ENCODE measurements around the gene SFXN5.

GRCh38 chr2:73088703-73089102 lies 17.2 kb upstream of the SFXN5 start:
- TF ChIP-seq, protein P1, sequence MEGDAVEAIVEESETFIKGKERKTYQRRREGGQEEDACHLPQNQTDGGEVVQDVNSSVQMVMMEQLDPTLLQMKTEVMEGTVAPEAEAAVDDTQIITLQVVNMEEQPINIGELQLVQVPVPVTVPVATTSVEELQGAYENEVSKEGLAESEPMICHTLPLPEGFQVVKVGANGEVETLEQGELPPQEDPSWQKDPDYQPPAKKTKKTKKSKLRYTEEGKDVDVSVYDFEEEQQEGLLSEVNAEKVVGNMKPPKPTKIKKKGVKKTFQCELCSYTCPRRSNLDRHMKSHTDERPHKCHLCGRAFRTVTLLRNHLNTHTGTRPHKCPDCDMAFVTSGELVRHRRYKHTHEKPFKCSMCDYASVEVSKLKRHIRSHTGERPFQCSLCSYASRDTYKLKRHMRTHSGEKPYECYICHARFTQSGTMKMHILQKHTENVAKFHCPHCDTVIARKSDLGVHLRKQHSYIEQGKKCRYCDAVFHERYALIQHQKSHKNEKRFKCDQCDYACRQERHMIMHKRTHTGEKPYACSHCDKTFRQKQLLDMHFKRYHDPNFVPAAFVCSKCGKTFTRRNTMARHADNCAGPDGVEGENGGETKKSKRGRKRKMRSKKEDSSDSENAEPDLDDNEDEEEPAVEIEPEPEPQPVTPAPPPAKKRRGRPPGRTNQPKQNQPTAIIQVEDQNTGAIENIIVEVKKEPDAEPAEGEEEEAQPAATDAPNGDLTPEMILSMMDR (conservative IDR thresholded peaks at IDR 0.05) = no peak
- no peak for TF ChIP-seq EZH2 (IDR thresholded peaks at IDR 0.05; ENCODE audit: low read depth)

Data from PC-9 (cell line).